Erythroblast (primary cell): ENCODE data around the gene GRM8.

Experiments used
- GATA1 ChIP-seq: IDR thresholded peaks from 2 replicates; pipeline ENCODE4 v1.6.1; 2011; ENCODE audit warnings: low read depth, mild to moderate bottlenecking, control low read depth, low read length, moderate library complexity
- POLR2A ChIP-seq: IDR thresholded peaks from 2 replicates; pipeline ENCODE4 v1.6.1; 2011; ENCODE audit warnings: mild to moderate bottlenecking, low read length

DNA sequence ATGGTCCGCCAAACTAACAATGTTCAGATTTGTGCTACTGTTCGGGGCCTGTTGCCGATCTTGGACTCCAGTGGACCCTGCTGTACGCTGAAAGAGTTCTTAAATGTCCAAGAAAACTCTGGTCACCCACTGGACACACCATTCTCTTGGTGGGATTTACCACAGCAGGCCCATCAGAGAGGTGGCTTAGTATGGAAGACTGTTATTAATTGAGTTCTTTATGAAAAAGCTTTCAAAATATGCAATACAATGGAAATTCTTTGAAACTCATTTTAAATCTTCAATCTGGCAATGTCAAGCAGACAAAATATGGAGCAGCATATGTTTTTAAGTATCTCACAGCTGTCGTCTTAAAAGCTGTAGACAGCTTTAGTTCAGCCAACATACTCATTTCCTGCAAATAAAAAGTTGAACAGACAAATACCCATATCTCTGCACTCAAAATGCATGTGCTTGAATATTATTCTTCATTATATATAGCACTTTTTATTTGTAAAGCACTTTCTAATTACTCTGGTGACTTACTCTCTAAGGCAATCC is 37.4 kb upstream of the GRM8 start:
- TF ChIP-seq POLR2A (no peak), GATA1 (no peak)
